Prostate gland (tissue), 2 donors: ENCODE results near the gene CUL3.

Experiments
- POLR2A ChIP-seq: fragments of 450-650 bp; IDR thresholded peaks from one replicate; pipeline ENCODE4 v1.6.1; 2016; ENCODE audit warnings: antibody characterized with exemption, mild to moderate bottlenecking
- TF ChIP-seq, protein P1 (sequence below), 4 experiments: fragments of 200-600 bp in 2 of 4; fragments of 450-650 bp in 2 of 4; sonication (generic) in 2 of 4; IDR thresholded peaks; 1 replicate in 3 of 4; 2 replicates in 1 of 4; pipeline ENCODE4 v1.5.1; 2016 to 2019; ENCODE audit warnings: antibody characterized with exemption in 4 of 4, mild to moderate bottlenecking in 2 of 4, moderate library complexity in 2 of 4

- no peak for TF ChIP-seq POLR2A
- TF ChIP-seq, protein P1, sequence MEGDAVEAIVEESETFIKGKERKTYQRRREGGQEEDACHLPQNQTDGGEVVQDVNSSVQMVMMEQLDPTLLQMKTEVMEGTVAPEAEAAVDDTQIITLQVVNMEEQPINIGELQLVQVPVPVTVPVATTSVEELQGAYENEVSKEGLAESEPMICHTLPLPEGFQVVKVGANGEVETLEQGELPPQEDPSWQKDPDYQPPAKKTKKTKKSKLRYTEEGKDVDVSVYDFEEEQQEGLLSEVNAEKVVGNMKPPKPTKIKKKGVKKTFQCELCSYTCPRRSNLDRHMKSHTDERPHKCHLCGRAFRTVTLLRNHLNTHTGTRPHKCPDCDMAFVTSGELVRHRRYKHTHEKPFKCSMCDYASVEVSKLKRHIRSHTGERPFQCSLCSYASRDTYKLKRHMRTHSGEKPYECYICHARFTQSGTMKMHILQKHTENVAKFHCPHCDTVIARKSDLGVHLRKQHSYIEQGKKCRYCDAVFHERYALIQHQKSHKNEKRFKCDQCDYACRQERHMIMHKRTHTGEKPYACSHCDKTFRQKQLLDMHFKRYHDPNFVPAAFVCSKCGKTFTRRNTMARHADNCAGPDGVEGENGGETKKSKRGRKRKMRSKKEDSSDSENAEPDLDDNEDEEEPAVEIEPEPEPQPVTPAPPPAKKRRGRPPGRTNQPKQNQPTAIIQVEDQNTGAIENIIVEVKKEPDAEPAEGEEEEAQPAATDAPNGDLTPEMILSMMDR (IDR thresholded peaks at IDR 0.05) = no peak
Measured at GRCh38 chr2:224528171-224528570, 57.0 kb downstream of the CUL3 start.
